OCI-LY1 (cell line): ENCODE measurements around the gene JAG1.

Experiments used
- H2AFZ ChIP-seq: fragments of 200-600 bp; sonication (generic), shearing (Covaris generic); 2 replicates; pipeline ENCODE4 v1.6.0; 2014; ENCODE audit warnings: antibody characterized with exemption, mild to moderate bottlenecking, low read length
- H3F3A ChIP-seq: fragments of 200-600 bp; sonication (generic), shearing (Covaris generic); 2 replicates; pipeline ENCODE4 v1.6.0; 2014; ENCODE audit warnings: mild to moderate bottlenecking, antibody characterized with exemption, low read length, moderate library complexity; ENCODE audit not compliant: insufficient read depth
- H3K27ac ChIP-seq: fragments of 200-600 bp; sonication (generic); 2 replicates; pipeline ENCODE4 v1.5.1; 2014; ENCODE audit warnings: low read length, mixed run types, mild to moderate bottlenecking, low read depth; ENCODE audit not compliant: poor library complexity, severe bottlenecking
- H3K27me3 ChIP-seq: fragments of 200-600 bp; sonication (generic); 2 replicates; pipeline ENCODE4 v1.6.0; 2014; ENCODE audit warnings: antibody characterized with exemption, mild to moderate bottlenecking, low read length, moderate library complexity; ENCODE audit not compliant: insufficient read depth
- H3K36me3 ChIP-seq: fragments of 200-600 bp; sonication (generic); 2 replicates; pipeline ENCODE4 v1.6.1; 2014; ENCODE audit warnings: mild to moderate bottlenecking, antibody characterized with exemption, low read length, moderate library complexity, mixed read lengths; ENCODE audit not compliant: insufficient read depth
- H3K4me1 ChIP-seq: fragments of 200-600 bp; sonication (generic); 2 replicates; pipeline ENCODE4 v1.5.1; 2014; ENCODE audit warnings: mild to moderate bottlenecking, low read length, moderate library complexity; ENCODE audit not compliant: insufficient read depth, severe bottlenecking
- H3K4me2 ChIP-seq: fragments of 200-600 bp; sonication (generic), shearing (Covaris generic); 2 replicates; pipeline ENCODE4 v1.6.1; 2014; ENCODE audit warnings: low read length
- H3K4me3 ChIP-seq: fragments of 200-600 bp; sonication (generic); 2 replicates; pipeline ENCODE4 v1.5.1; 2014; ENCODE audit warnings: low read length, low read depth, mild to moderate bottlenecking, mixed read lengths; ENCODE audit not compliant: poor library complexity, severe bottlenecking
- H3K79me2 ChIP-seq: fragments of 200-600 bp; shearing (Covaris generic); 2 replicates; pipeline ENCODE4 v1.6.1; 2016; ENCODE audit warnings: mixed run types, low read length, mixed read lengths; ENCODE audit not compliant: insufficient read depth
- H3K9ac ChIP-seq: fragments of 200-600 bp; sonication (generic), shearing (Covaris generic); 2 replicates; pipeline ENCODE4 v1.6.1; 2014; ENCODE audit warnings: mild to moderate bottlenecking, low read length, mixed read lengths
- H3K9me2 ChIP-seq: fragments of 200-600 bp; sonication (generic), shearing (Covaris generic); 2 replicates; pipeline ENCODE4 v1.6.1; 2014; ENCODE audit warnings: low read depth, mild to moderate bottlenecking, low read length, mixed read lengths
- H3K9me3 ChIP-seq: fragments of 200-600 bp; shearing (Covaris generic); 2 replicates; pipeline ENCODE4 v1.6.1; 2014; ENCODE audit warnings: low read length, mixed read lengths
- H4K20me1 ChIP-seq: fragments of 200-600 bp; sonication (generic), shearing (Covaris generic); 2 replicates; pipeline ENCODE4 v1.6.0; 2016; ENCODE audit warnings: mild to moderate bottlenecking, low read length; ENCODE audit not compliant: insufficient read depth
- CTCF ChIP-seq: fragments of 200-600 bp; sonication (generic), shearing (Covaris generic); IDR thresholded peaks from 2 replicates; pipeline ENCODE4 v1.5.1; 2017; ENCODE audit warnings: mild to moderate bottlenecking, antibody characterized with exemption, low read length, moderate library complexity, mixed read lengths
- EZH2 ChIP-seq: fragments of 200-600 bp; sonication (generic), shearing (Covaris generic); IDR thresholded peaks from 2 replicates; pipeline ENCODE4 v1.8.0; 2017; ENCODE audit warnings: borderline replicate concordance, mixed run types, mild to moderate bottlenecking, antibody characterized with exemption, low read length, moderate library complexity, mixed read lengths

JAG1 gene

DNA sequence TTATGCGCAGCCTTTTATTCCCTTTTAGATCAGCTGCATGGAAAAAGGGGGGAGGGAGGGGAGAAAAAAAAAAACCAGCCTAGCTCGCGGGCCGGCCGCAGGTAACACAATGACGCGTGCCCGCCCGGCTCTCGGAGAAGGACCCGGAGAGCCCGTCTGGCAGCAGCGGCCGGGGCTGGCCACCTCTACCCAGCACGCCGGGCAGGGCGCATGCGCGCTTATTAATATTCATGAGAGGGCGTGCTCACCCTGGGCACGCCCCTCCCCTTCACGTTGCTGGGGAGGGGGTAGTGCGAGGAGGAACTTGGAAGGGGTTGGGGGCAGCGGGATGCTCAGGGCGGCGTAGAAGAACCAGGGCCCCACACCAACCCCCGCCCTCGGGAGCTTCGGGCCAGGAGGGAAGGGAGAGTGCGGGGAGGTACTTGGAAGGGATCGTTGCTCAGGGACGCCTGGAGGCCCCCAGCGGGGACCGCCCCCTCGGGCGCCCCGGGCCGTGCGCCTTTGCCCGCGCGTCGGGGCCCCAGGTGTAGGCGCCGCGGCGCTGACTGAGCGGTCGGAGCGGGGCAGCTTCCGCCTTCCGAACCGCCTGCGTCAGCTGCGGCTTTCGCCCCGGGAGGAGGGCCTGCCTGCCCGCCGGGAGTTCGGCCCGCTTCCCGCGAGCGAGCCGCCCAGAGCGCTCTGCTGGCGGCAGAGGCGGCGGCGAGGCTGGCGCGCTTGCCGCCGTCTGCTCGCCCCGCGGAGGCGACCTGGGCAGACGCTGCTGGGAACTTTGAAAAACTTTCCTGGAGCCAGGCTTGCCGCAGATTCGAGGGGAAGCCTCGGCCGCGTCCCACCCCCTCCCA is at the start of gene JAG1:
TSS of gene JAG1 (minus strand) at position 158 of the 842 bp plus-strand sequence. CDS start 469 bp downstream, outside the sequence.
- Histone ChIP-seq H3K27ac (no peak within 1 kb of the TSS), H2AFZ (peak within 1 kb of the TSS; percentile 30; the same call in 1 of the 2 replicates), H3K79me2 (no peaks in the 10 kb centered on the region)

GRCh38 chr20:10721976-10722375 is 48.2 kb upstream of the JAG1 start:
- H3K9me3 ChIP-seq: no peaks in the 10 kb centered on the region
- no peaks in the 10 kb centered on the region for H3K4me1 ChIP-seq
- no peaks in the 10 kb centered on the region for H3F3A ChIP-seq
- H3K4me3 ChIP-seq: no peak overlapping the region
- no peaks in the 10 kb centered on the region for H3K36me3 ChIP-seq
- no peak overlapping the region for H3K4me2 ChIP-seq
- no peaks in the 10 kb centered on the region for H3K9me2 ChIP-seq
- no peaks in the 10 kb centered on the region for H3K79me2 ChIP-seq
- H3K9ac ChIP-seq: no peak overlapping the region
- no peak overlapping the region for H3K27ac ChIP-seq
- TF ChIP-seq EZH2 (no peak), CTCF (no peak)
- H3K27me3 ChIP-seq: no peaks in the 10 kb centered on the region; the same call in 1 of the 2 replicates
- H4K20me1 ChIP-seq: no peaks in the 10 kb centered on the region
- H2AFZ ChIP-seq: no peak overlapping the region

More for the DNA sequence above, at the start of gene JAG1:
- Histone ChIP-seq H3K4me2 (peak within 1 kb of the TSS; percentile 74), H3K9ac (peak within 1 kb of the TSS; percentile 59), H3K4me1 (peaks cover 41% of the 10 kb centered on the region), H4K20me1 (no peaks in the 10 kb centered on the region), H3K9me2 (no peaks in the 10 kb centered on the region), H3K4me3 (peak within 1 kb of the TSS; percentile 66), H3K27me3 (no peaks in the 10 kb centered on the region; the same call in 1 of the 2 replicates), H3K9me3 (no peaks in the 10 kb centered on the region), H3K36me3 (no peaks in the 10 kb centered on the region), H3F3A (no peaks in the 10 kb centered on the region)
- TF ChIP-seq CTCF: no peak
- no peak for TF ChIP-seq EZH2

GRCh38 chr20:10721137-10721896 is 47.5 kb upstream of the JAG1 start:
- H3K9ac ChIP-seq: no peak overlapping the region
- TF ChIP-seq EZH2 (no peak), CTCF (no peak)
- H3K4me3 ChIP-seq: no peak overlapping the region
- no peaks in the 10 kb centered on the region for H3K9me2 ChIP-seq
- H3K27ac ChIP-seq: no peak overlapping the region
- no peaks in the 10 kb centered on the region for H3K79me2 ChIP-seq
- no peaks in the 10 kb centered on the region for H3K4me1 ChIP-seq
- no peaks in the 10 kb centered on the region for H3K9me3 ChIP-seq
- no peaks in the 10 kb centered on the region for H3F3A ChIP-seq
- no peaks in the 10 kb centered on the region for H3K36me3 ChIP-seq
- H3K4me2 ChIP-seq: no peak overlapping the region
- H3K27me3 ChIP-seq: no peaks in the 10 kb centered on the region
- H4K20me1 ChIP-seq: no peaks in the 10 kb centered on the region
- H2AFZ ChIP-seq: no peak overlapping the region
